GM23248 (cell line): Measurements from ENCODE around the gene FAF2. TPM values are rescaled to one million over a fixed set of nuclear protein-coding genes. Genes with fewer than 3 reads are reported as not detected.

ENCODE experiments used
- DNase-seq: peaks from one replicate; pipeline ENCODE4 v3.0.0-alpha.2; 2015
- H2AFZ ChIP-seq: fragments of 200-600 bp; sonication (generic); 2 replicates; pipeline ENCODE4 v1.6.1; 2016; ENCODE audit warnings: antibody characterized with exemption
- H3F3A ChIP-seq: fragments of 200-600 bp; sonication (generic); 2 replicates; pipeline ENCODE4 v1.6.1; 2016; ENCODE audit warnings: mild to moderate bottlenecking, antibody characterized with exemption, mixed run types; ENCODE audit not compliant: insufficient read depth
- H3K27ac ChIP-seq: fragments of 200-600 bp; sonication (generic); 2 replicates; pipeline ENCODE4 v1.5.1; 2016; ENCODE audit warnings: mild to moderate bottlenecking
- H3K27me3 ChIP-seq: fragments of 200-600 bp; sonication (generic); replicated peaks from 2 replicates; pipeline ENCODE4 v1.6.1; 2016; ENCODE audit warnings: mild to moderate bottlenecking; ENCODE audit not compliant: insufficient read depth
- H3K36me3 ChIP-seq: fragments of 200-600 bp; sonication (generic); 2 replicates; pipeline ENCODE4 v1.6.1; 2016; ENCODE audit warnings: low read depth, mild to moderate bottlenecking
- H3K4me1 ChIP-seq: fragments of 200-600 bp; sonication (generic); 2 replicates; pipeline ENCODE4 v1.6.1; 2016; ENCODE audit warnings: mild to moderate bottlenecking; ENCODE audit not compliant: insufficient read depth
- H3K4me2 ChIP-seq: fragments of 200-600 bp; sonication (generic); one replicate; pipeline ENCODE4 v1.6.1; 2016; ENCODE audit warnings: mild to moderate bottlenecking; ENCODE audit not compliant: unreplicated experiment
- H3K4me3 ChIP-seq: fragments of 200-600 bp; sonication (generic); 2 replicates; pipeline ENCODE4 v1.5.1; 2016; ENCODE audit warnings: mild to moderate bottlenecking
- H3K79me2 ChIP-seq: fragments of 200-600 bp; sonication (generic); 2 replicates; pipeline ENCODE4 v1.6.1; 2016; ENCODE audit warnings: mild to moderate bottlenecking; ENCODE audit not compliant: insufficient read depth
- H3K9ac ChIP-seq: fragments of 200-600 bp; sonication (generic); 2 replicates; pipeline ENCODE4 v1.6.1; 2016; ENCODE audit warnings: mild to moderate bottlenecking
- H3K9me2 ChIP-seq: fragments of 200-600 bp; sonication (generic); 2 replicates; pipeline ENCODE4 v1.6.1; 2016; ENCODE audit warnings: mixed run types, mild to moderate bottlenecking, moderate library complexity; ENCODE audit not compliant: insufficient read depth
- H3K9me3 ChIP-seq: fragments of 200-600 bp; sonication (generic); one replicate; pipeline ENCODE4 v1.6.1; 2017; ENCODE audit warnings: low read depth
- H4K20me1 ChIP-seq: fragments of 200-600 bp; sonication (generic); 2 replicates; pipeline ENCODE4 v1.6.0; 2016; ENCODE audit not compliant: insufficient read depth
- EZH2 ChIP-seq: fragments of 200-600 bp; sonication (generic); IDR thresholded peaks from 2 replicates; pipeline ENCODE4 v1.6.1; 2018; ENCODE audit warnings: antibody characterized with exemption, mild to moderate bottlenecking; ENCODE audit not compliant: insufficient read depth, poor library complexity, severe bottlenecking
- EZH2phosphoT487 ChIP-seq: fragments of 200-600 bp; sonication (generic); IDR thresholded peaks from 2 replicates; pipeline ENCODE4 v1.6.1; 2018; ENCODE audit warnings: antibody characterized with exemption, moderate library complexity, mild to moderate bottlenecking, low read depth; ENCODE audit not compliant: insufficient read depth
- WGBS, 2 experiments: methylation state at CpG; one replicate each; pipeline ENCODE4 v1.1.6; 2015 to 2017; ENCODE audit warnings: low lambda C conversion rate in 2 of 2, low coverage in 1 of 2; ENCODE audit errors: missing lambda C conversion rate in 2 of 2; 5-methylcytosine and 5-hydroxymethylcytosine counted together
- in situ Hi-C: fragments of 300-500 bp; cut with MboI; formaldehyde crosslinking; loops from 2 replicates; pipeline ENCODE4 v1.15.0; 2020
- polyA plus RNA-seq: library from polyadenylated mRNA; unstranded; fragments of >200 nt; fragmentation: Nextera tagmentation; extraction: Ambion mirVana; gene quantifications from 2 replicates; pipeline ENCODE4 v1.2.1, GENCODE V29; 2016
- total RNA-seq: library from RNA; depleted of rRNA; stranded (reverse); fragments of >200 nt; shearing (Covaris generic); gene quantifications from 2 replicates; pipeline ENCODE4 v1.2.3, GENCODE V29; 2014

Gene FAF2
- total and polyA plus RNA-seq, 2 experiments from 2014 or later, result 45.0 to 45.4 TPM

DNA sequence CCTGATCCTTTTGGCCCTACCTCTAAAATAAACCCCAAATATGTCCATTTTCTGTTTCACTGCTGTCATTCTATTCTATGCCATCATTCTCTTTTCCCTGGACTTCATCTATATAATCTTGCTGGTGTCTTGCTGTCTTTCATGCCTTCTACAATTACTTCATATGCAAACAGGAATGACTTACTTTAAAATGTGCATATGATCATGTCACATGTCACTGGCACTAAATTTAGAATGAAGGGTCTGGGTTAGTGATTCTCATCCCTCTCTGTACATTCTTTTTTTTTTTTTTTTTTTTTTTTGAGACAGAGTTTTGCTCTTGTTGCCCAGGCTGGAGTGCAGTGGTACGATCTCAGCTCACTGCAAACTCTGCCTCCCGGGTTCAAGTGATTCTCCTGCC is 22.9 kb downstream of the FAF2 start:
- Histone ChIP-seq H4K20me1 (peaks cover 9% of the 10 kb centered on the region), H3K9ac (no peak overlapping the region), H2AFZ (no peak overlapping the region), H3K9me3 (no peaks in the 10 kb centered on the region), H3K27ac (no peak overlapping the region), H3K4me3 (no peak overlapping the region), H3K4me1 (peaks cover 16% of the 10 kb centered on the region), H3F3A (peaks cover 26% of the 10 kb centered on the region), H3K27me3 (no peaks in the 10 kb centered on the region), H3K9me2 (no peaks in the 10 kb centered on the region), H3K36me3 (no peaks in the 10 kb centered on the region; the same call in 1 of the 2 replicates), H3K4me2 (no peak overlapping the region), H3K79me2 (peaks cover 97% of the 10 kb centered on the region)
- in situ Hi-C loops, result no loop called here
- TF ChIP-seq EZH2phosphoT487, result no peak
- TF ChIP-seq EZH2, result no peak
- no peak for DNase-seq
- 95 to 100% methylated on average over 2 of the region's 2 CpGs for WGBS, 2 experiments

DNA sequence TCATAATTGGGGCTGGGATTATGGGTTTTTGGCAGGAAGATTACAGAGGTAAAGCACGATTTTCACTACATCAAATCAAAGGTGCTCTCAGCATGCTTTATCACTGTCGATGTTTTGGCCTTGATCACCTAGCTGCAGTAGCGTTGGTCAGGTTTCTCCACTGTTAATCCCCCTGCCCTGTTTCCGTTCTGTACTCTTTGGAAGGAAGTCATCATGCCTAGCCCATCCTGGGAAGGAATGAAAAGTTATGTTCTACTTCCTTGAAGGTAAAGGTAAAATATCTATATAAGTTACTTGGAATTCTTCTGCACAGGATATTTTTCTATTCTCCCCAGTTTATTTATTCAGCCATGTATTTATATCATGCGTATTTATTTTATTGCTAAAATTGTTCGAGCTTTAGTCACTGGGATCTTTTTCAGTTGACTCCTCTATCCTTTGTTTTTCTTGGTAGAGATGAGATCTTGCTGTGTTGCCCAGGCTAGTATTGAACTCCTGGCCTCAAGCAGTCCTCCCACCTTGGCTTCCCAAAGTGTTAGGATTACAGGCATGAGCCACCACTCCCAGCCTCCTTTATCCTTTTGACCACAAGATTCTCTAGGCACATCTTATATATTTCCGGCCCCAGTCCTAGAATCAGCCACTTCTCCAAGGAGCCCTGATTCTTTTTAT is 25.3 kb downstream of the FAF2 start:
- no peak for DNase-seq

GRCh38 chr5:176474476-176474875 is 26.3 kb downstream of the FAF2 start:
- Histone ChIP-seq H3K4me2 (no peak overlapping the region), H3K27me3 (no peaks in the 10 kb centered on the region), H3K4me1 (peaks cover 9% of the 10 kb centered on the region), H3K9me2 (no peaks in the 10 kb centered on the region), H3F3A (peaks cover 16% of the 10 kb centered on the region), H3K27ac (no peak overlapping the region), H4K20me1 (peaks cover 15% of the 10 kb centered on the region), H3K9ac (no peak overlapping the region), H3K9me3 (no peaks in the 10 kb centered on the region), H2AFZ (no peak overlapping the region), H3K79me2 (peaks cover 97% of the 10 kb centered on the region), H3K36me3 (peaks cover 3% of the 10 kb centered on the region; the same call in 1 of the 2 replicates), H3K4me3 (no peak overlapping the region)
- in situ Hi-C loops, result no loop called here
- 92 to 94% methylated on average over 1 of the region's 1 CpG for WGBS, 2 experiments
- DNase-seq, result peak; percentile 55
- TF ChIP-seq EZH2 (no peak), EZH2phosphoT487 (no peak)

More for the DNA sequence above, 25.3 kb downstream of the FAF2 start:
- Histone ChIP-seq H3K9ac (no peak overlapping the region), H3K4me3 (no peak overlapping the region), H4K20me1 (peaks cover 15% of the 10 kb centered on the region), H3K9me3 (no peaks in the 10 kb centered on the region), H3K4me2 (no peak overlapping the region), H2AFZ (no peak overlapping the region), H3F3A (peaks cover 18% of the 10 kb centered on the region), H3K4me1 (peaks cover 9% of the 10 kb centered on the region), H3K36me3 (no peaks in the 10 kb centered on the region; the same call in 1 of the 2 replicates), H3K79me2 (peaks cover 97% of the 10 kb centered on the region), H3K27me3 (no peaks in the 10 kb centered on the region), H3K27ac (no peak overlapping the region), H3K9me2 (no peaks in the 10 kb centered on the region)
- TF ChIP-seq EZH2phosphoT487, result no peak
- TF ChIP-seq EZH2, result no peak
- WGBS, 2 experiments, result 97 to 99% methylated on average over 7 of the region's 7 CpGs
- in situ Hi-C loops, result no loop called here

- no peaks in the 10 kb centered on the region for H3K4me1 ChIP-seq
- no peaks in the 10 kb centered on the region; the same call in 1 of the 2 replicates for H3F3A ChIP-seq
- no peaks in the 10 kb centered on the region for H3K9me3 ChIP-seq
- H3K4me2 ChIP-seq, result no peak overlapping the region
- no peak for DNase-seq
- H4K20me1 ChIP-seq, result peaks cover 6% of the 10 kb centered on the region; the same call in 1 of the 2 replicates
- no peaks in the 10 kb centered on the region for H3K27me3 ChIP-seq
- H3K27ac ChIP-seq, result no peak overlapping the region
- TF ChIP-seq EZH2phosphoT487, result no peak
- TF ChIP-seq EZH2, result no peak
- peaks cover 92% of the 10 kb centered on the region for H3K79me2 ChIP-seq
- 97 to 100% methylated on average over 4 of the region's 4 CpGs for WGBS, 2 experiments
- no peaks in the 10 kb centered on the region for H3K9me2 ChIP-seq
- H2AFZ ChIP-seq, result no peak overlapping the region
- H3K4me3 ChIP-seq, result no peak overlapping the region
- in situ Hi-C loops, result no loop called here
- H3K9ac ChIP-seq, result no peak overlapping the region
- peaks cover 40% of the 10 kb centered on the region for H3K36me3 ChIP-seq
Measured at GRCh38 chr5:176481711-176482110, 33.5 kb downstream of the FAF2 start.
